Coronary artery (tissue), 2 donors: Measurements from ENCODE around the gene PASK.

ENCODE experiments used
- DNase-seq: peaks from one replicate; pipeline ENCODE4 v3.0.0-alpha.2; 2017; ENCODE audit warnings: low spot score
- H3K27ac ChIP-seq, 2 donors: fragments of 200-600 bp; sonication (generic); one replicate each; pipeline ENCODE4 v1.5.1; 2016 to 2019
- H3K4me3 ChIP-seq: fragments of 200-600 bp; sonication (generic); 2 replicates; pipeline ENCODE4 v1.5.1; 2016; ENCODE audit warnings: mild to moderate bottlenecking, moderate library complexity
- CTCF ChIP-seq: fragments of 200-600 bp; sonication (generic); IDR thresholded peaks from one replicate; pipeline ENCODE4 v1.5.1; 2019; ENCODE audit warnings: antibody characterized with exemption

Gene PASK

GRCh38 chr2:241088791-241089732 lies 60.2 kb downstream of the PASK start:
- no peak overlapping the region for H3K27ac ChIP-seq
- H3K4me3 ChIP-seq, result no peak overlapping the region
- no peak for DNase-seq
- TF ChIP-seq CTCF, result no peak

GRCh38 chr2:241088376-241088775 lies 60.9 kb downstream of the PASK start:
- Histone ChIP-seq H3K4me3 (no peak overlapping the region), H3K27ac (no peak overlapping the region)
- TF ChIP-seq CTCF, result no peak
- DNase-seq, result no peak

GRCh38 chr2:241087420-241088268 lies 61.6 kb downstream of the PASK start:
- no peak for TF ChIP-seq CTCF
- no peak overlapping the region for H3K4me3 ChIP-seq
- no peak for DNase-seq
- H3K27ac ChIP-seq, result no peak overlapping the region

- TF ChIP-seq CTCF, result no peak
Observed at GRCh38 chr2:241084856-241085444, 64.3 kb downstream of the PASK start.

GRCh38 chr2:241083091-241083415 lies 66.2 kb downstream of the PASK start:
- no peak for TF ChIP-seq CTCF
- no peak overlapping the region for H3K4me3 ChIP-seq
- peak; percentile 52 for DNase-seq
- H3K27ac ChIP-seq, result no peak overlapping the region

More at GRCh38 chr2:241084856-241085444, 64.3 kb downstream of the PASK start:
- Histone ChIP-seq H3K27ac (no peak overlapping the region), H3K4me3 (no peak overlapping the region)
- DNase-seq, result no peak

- Histone ChIP-seq H3K4me3 (no peak overlapping the region), H3K27ac (no peak overlapping the region)
- TF ChIP-seq CTCF, result no peak
- DNase-seq, result peak; percentile 52
Observed at GRCh38 chr2:241082341-241083090, 66.8 kb downstream of the PASK start.
